Activated CD4-positive, alpha-beta T cell treated with anti-CD3 and anti-CD28 coated beads, Interleukin-2, amount 50 U/mL, for 48 hours (primary cell): ENCODE data around the gene TMEM141.
A peak's percentile ranks its signal among the peaks of the same experiment; 100 is the strongest.
"Not testable (repeated sequence)": the region's sequence is repeated elsewhere in the genome, so short reads cannot be mapped to it uniquely, and the experiment has no call there.

Experiments used
- DNase-seq, 2 experiments: peaks; one replicate each; pipeline ENCODE4 v3.0.0-alpha.2; 2020

TMEM141 gene

DNA sequence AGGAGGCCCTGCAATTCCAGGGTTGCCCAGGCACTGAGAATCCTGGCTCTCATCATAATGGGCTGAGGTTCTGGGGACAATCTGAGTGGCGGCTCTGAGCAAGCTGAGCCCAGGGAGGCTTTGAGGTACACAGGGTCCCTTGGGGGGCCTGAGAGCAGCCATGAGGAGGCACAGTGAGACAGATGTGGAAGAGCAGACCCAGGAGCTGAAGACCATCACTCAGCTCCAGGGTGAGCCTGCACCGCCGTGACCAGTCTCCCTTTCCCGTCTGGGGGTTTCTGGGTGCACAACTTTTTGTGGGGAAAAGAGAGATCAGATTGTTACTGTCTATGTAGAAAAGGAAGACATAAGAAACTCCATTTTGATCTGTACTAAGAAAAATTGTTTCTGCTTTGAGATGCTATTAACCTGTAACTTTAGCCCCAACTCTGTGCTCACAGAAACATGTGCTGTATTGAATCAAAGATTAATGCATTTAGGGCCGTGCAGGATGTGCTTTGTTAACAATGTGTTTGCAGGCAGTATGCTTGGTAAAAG, 5.2 kb downstream of the TMEM141 start, which contains the start of gene CCDC183:
TSS of gene CCDC183 (plus strand) at position 101 of the 537 bp plus-strand sequence. CDS start at position 161, 60 bp downstream.
- no peak for DNase-seq

- not testable (repeated sequence) for DNase-seq
Observed at GRCh38 chr9:136796775-136797347, 5.7 kb downstream of the TMEM141 start.

- DNase-seq: no peak
Observed at GRCh38 chr9:136798708-136799078, 7.5 kb downstream of the TMEM141 start.

- no peak for DNase-seq
Observed at GRCh38 chr9:136799079-136799853, 8.1 kb downstream of the TMEM141 start.

DNA sequence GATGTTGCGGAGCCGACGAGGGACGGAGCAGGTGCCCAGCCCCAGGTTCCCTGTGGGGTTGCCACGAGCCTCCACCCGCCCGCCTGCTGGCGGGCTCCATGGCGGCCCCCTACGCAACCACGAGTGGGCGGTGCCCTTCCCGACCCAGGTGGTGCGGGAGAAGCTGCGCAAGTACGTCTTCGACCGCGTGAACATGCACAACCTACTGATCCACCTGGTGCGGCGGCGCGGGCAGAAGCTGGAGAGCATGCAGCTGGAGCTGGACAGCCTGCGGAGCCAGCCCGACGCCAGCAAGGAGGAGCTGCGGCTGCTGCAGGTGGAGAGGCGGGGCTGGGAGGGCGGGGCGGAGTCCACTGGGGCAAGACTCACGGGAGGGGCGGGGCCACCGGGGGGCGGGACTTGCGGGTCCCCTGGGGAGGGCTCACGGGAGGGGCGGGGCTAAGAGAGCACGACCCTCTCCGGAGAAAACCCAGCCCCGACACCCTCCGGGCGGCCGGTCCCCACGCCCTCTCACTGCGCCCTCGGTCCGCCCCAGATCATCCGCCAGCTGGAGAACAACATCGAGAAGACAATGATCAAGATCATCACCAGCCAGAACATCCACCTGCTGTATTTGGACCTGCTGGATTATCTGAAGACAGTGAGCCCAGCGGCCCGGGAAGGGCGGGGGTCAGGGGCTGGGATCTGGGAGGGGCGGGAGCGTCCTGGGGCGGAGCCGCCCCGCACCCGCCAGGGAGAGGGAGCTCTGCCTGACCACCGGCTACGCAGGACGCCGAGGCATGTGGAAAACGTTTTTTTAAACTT, 8.9 kb downstream of the TMEM141 start:
- peak; percentile 87 to 89 for DNase-seq

- DNase-seq: no peak
Observed at GRCh38 chr9:136802321-136802720, 11.2 kb downstream of the TMEM141 start.

- DNase-seq: not testable (repeated sequence)
Observed at GRCh38 chr9:136803009-136803550, 11.9 kb downstream of the TMEM141 start.

GRCh38 chr9:136803551-136804508, 12.7 kb downstream of the TMEM141 start:
- DNase-seq: no peak

GRCh38 chr9:136804509-136805206, 13.5 kb downstream of the TMEM141 start:
- DNase-seq: no peak

DNA sequence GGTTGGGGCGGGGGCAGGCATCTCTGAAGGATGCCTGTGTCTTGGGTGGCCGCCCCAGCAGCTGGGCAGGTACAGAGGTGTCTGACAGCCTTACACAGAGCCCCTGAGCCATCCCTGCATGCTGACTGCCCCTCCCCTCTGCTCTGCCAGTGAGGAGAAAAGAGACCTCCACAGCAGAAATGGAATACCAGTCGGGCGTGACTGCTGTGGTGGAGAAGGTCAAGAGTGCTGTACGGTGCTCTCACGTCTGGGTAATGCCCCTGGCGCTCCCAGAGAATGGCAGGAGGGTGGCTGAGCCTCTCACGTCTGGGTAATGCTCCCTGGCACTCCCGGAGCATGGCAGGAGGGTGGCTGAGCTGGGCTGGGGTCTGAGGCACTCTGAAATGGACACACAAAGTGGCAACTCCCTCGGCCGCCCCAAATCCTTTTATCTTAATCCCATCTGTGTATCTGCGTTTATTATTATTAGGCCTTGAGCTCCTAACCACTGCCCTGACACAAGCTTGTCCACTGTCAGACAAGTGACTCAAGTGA, 14.1 kb downstream of the TMEM141 start:
- DNase-seq: no peak

GRCh38 chr9:136806067-136806466, 14.9 kb downstream of the TMEM141 start:
- no peak for DNase-seq

DNA sequence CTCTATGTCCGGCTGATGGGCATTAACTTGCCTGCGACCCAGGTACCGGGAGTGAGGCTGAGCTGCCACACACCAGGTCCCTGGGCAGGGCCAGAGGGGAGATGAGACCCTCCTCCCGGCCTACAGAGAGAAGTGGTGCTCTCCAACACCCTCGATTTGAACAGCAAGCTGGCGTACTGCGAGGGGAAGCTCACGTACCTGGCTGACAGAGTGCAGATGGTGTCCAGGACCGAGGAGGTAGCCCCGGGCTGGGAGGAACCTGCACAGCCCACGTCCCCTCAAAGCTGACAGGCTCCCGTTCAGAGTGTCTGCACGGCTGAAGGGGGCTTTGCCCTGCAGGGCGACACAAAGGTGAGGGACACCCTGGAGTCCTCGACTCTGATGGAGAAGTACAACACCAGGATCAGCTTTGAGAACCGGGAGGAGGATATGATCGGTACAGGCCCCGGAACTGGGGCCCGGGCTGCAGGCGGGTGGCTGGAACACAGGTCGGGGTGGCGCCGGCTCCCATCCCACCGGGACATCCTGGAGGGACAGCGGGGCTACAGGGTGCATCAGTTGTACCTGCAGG, 15.6 kb downstream of the TMEM141 start:
- DNase-seq: no peak

DNA sequence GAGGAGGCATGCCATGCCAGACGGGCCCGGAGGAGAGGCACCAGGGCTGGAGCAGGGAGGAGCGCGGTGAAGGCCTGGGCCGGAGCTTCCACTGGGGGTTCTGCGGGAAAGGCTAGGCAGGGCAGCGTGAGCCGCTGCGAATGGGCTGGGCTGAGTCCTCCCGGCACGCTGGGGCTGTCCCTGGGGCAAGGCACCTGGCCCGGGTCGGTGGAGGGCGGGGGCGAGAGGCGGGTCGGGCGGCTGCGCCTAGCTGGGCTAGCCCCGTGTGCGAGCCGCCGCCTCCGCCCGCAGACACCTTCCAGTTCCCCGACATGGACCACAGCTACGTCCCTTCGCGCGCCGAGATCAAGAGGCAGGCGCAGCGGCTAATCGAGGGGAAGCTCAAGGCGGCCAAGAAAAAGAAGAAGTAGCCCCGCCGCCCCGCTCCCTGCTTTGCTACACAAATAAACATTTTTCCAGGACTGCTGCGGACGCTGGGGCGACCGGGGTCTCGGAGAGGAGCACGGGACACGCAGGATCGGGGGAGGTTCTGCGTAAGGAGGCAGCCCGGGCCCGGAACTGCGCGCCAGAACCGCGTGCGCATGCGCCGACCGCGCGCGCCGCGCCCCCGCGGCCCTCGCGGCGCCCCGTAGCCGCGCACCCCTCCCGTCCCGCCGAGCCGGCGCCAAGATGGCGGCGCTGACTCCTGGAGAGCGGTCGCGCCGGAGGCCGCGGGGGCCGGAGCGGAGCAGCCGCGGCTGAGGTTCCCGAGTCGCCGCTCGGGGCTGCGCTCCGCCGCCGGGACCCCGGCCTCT, 16.3 kb downstream of the TMEM141 start, which contains the start of gene RABL6:
TSS of gene RABL6 (plus strand) at position 668 of the 794 bp plus-strand sequence. CDS start 249 bp downstream, outside the sequence.
- peak; percentile 74 to 79 for DNase-seq

DNA sequence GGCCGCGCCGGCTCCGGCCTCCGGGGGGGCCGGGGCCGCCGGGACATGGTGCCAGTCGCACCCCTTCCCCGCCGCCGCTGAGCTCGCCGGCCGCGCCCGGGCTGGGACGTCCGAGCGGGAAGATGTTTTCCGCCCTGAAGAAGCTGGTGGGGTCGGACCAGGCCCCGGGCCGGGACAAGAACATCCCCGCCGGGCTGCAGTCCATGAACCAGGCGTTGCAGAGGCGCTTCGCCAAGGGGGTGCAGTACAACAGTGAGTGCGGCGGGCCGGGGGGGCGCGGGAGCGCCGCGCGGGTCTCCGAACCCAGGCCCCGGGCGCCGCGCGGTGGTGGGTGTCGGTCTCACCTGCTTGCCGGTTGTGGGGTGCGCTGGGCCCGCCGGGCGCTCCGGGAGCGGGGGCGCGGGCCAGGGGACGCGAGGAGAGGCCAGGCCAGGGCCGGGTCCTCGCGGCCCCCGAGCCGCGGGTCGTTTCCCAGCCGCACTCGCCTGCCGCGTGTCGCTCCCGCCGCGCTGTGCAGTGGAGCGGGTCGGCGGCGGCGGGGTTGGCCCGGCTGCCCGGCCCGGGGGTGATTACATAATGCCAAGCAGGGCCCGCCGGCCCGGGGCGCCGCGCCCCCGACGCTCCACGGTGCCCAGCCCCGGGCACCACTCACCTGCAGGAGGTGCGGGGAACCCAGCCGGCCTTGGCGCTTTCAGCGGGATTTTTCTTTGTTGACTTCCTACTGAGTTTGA, 17.1 kb downstream of the TMEM141 start:
- peak; percentile 36 to 42 for DNase-seq

- DNase-seq: no peak
Observed at GRCh38 chr9:136808806-136809158, 17.6 kb downstream of the TMEM141 start.

GRCh38 chr9:136814725-136815421, 23.7 kb downstream of the TMEM141 start:
- no peak for DNase-seq

DNA sequence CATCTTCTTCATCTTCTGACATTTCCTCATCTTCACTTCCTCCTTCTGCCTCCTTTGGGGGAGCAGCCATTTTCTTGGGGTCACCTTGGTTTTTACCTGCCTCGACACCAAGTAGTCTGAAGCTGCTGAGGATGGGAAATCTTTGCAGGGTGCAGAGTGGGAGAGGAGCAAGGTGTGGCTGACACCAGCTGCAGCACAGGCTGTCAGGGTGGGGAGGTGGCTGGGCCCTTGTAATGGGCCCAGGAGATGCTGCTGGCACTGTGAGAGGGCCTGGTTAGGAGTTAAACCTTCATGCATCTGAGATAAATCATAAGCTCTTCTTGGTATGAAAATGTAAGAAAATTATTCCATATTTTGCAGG, 24.3 kb downstream of the TMEM141 start:
- no peak for DNase-seq
